HUES6 (cell line): ENCODE results near the gene FRMD4A.

Source experiments
- H3K27ac ChIP-seq: 2 replicates; pipeline ENCODE4 v1.7.0; 2013; ENCODE audit warnings: low read depth, mild to moderate bottlenecking, low read length, inconsistent platforms
- H3K27me3 ChIP-seq: 2 replicates; pipeline ENCODE4 v1.6.1; 2013; ENCODE audit warnings: low read length; ENCODE audit not compliant: control insufficient read depth, insufficient read depth
- H3K36me3 ChIP-seq: 2 replicates; pipeline ENCODE4 v1.6.1; 2013; ENCODE audit warnings: low read length; ENCODE audit not compliant: control insufficient read depth, insufficient read depth
- H3K4me1 ChIP-seq: 2 replicates; pipeline ENCODE4 v1.6.1; 2013; ENCODE audit warnings: low read length; ENCODE audit not compliant: control insufficient read depth, insufficient read depth
- H3K4me3 ChIP-seq: 2 replicates; pipeline ENCODE4 v1.5.1; 2013; ENCODE audit warnings: low read depth, low read length
- H3K9ac ChIP-seq: one replicate; pipeline ENCODE4 v1.6.1; 2013; ENCODE audit warnings: mild to moderate bottlenecking, low read length
- H3K9me3 ChIP-seq: 2 replicates; pipeline ENCODE4 v1.6.1; 2013; ENCODE audit warnings: low read depth, low read length; ENCODE audit not compliant: control insufficient read depth, insufficient read depth

FRMD4A gene

GRCh38 chr10:13704964-13705363 lies 625.8 kb downstream of the FRMD4A start:
- H3K9ac ChIP-seq, result no peak overlapping the region
- H3K27ac ChIP-seq, result no peak overlapping the region
- H3K4me3 ChIP-seq, result no peak overlapping the region
- peaks cover 41% of the 10 kb centered on the region for H3K4me1 ChIP-seq
- peaks cover 11% of the 10 kb centered on the region for H3K36me3 ChIP-seq
- no peaks in the 10 kb centered on the region for H3K27me3 ChIP-seq
- no peaks in the 10 kb centered on the region for H3K9me3 ChIP-seq

GRCh38 chr10:13703997-13704536 lies 626.7 kb downstream of the FRMD4A start:
- no peak overlapping the region for H3K27ac ChIP-seq
- no peaks in the 10 kb centered on the region for H3K9me3 ChIP-seq
- H3K36me3 ChIP-seq, result peaks cover 18% of the 10 kb centered on the region
- no peaks in the 10 kb centered on the region; the same call in 1 of the 2 replicates for H3K27me3 ChIP-seq
- peaks cover 39% of the 10 kb centered on the region for H3K4me1 ChIP-seq
- no peak overlapping the region for H3K9ac ChIP-seq
- H3K4me3 ChIP-seq, result no peak overlapping the region

GRCh38 chr10:13703101-13703818 lies 627.5 kb downstream of the FRMD4A start:
- Histone ChIP-seq H3K4me3 (no peak overlapping the region), H3K9me3 (no peaks in the 10 kb centered on the region)

GRCh38 chr10:13701157-13701919 lies 629.4 kb downstream of the FRMD4A start:
- Histone ChIP-seq H3K36me3 (peaks cover 29% of the 10 kb centered on the region), H3K9me3 (no peaks in the 10 kb centered on the region), H3K27ac (no peak overlapping the region), H3K27me3 (no peaks in the 10 kb centered on the region; the same call in 1 of the 2 replicates), H3K9ac (no peak overlapping the region), H3K4me1 (peaks cover 13% of the 10 kb centered on the region), H3K4me3 (no peak overlapping the region)

More at GRCh38 chr10:13703101-13703818, 627.5 kb downstream of the FRMD4A start:
- Histone ChIP-seq H3K27me3 (no peaks in the 10 kb centered on the region; the same call in 1 of the 2 replicates), H3K27ac (no peak overlapping the region), H3K36me3 (peaks cover 24% of the 10 kb centered on the region), H3K4me1 (peaks cover 31% of the 10 kb centered on the region), H3K9ac (no peak overlapping the region)

- Histone ChIP-seq H3K4me1 (peaks cover 7% of the 10 kb centered on the region; the same call in 1 of the 2 replicates), H3K27me3 (no peaks in the 10 kb centered on the region; the same call in 1 of the 2 replicates), H3K4me3 (no peak overlapping the region), H3K36me3 (peaks cover 36% of the 10 kb centered on the region), H3K27ac (no peak overlapping the region), H3K9ac (no peak overlapping the region), H3K9me3 (no peaks in the 10 kb centered on the region)
Measured at GRCh38 chr10:13700473-13701144, 630.1 kb downstream of the FRMD4A start.

- peaks cover 7% of the 10 kb centered on the region; the same call in 1 of the 2 replicates for H3K4me1 ChIP-seq
- peaks cover 41% of the 10 kb centered on the region for H3K36me3 ChIP-seq
- no peak overlapping the region for H3K27ac ChIP-seq
- no peak overlapping the region for H3K4me3 ChIP-seq
- H3K9me3 ChIP-seq, result no peaks in the 10 kb centered on the region
- H3K27me3 ChIP-seq, result no peaks in the 10 kb centered on the region; the same call in 1 of the 2 replicates
- H3K9ac ChIP-seq, result no peak overlapping the region
Measured at GRCh38 chr10:13699216-13699615, 631.5 kb downstream of the FRMD4A start.

DNA sequence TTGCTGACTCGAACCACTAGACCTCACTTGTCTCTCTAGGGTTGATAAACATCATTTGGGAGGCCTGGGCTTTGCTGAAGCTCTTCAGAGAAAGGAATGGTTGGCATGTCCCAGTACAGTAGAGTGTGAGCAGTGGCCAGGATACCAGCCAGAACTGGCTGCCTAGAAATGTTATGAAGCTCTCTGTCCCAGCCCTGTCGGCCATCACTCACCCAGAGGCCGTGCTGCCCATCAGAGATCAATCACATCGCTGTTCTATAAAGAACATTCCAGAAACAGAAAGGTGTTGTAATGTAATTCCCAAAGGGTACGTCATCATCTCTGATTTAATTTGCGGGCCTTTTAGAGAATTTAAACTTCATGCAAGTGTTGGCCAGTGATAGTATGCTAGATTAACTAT lies 632.5 kb downstream of the FRMD4A start:
- H3K27me3 ChIP-seq, result no peaks in the 10 kb centered on the region; the same call in 1 of the 2 replicates
- H3K4me3 ChIP-seq, result no peak overlapping the region
- peaks cover 50% of the 10 kb centered on the region for H3K36me3 ChIP-seq
- H3K9ac ChIP-seq, result no peak overlapping the region
- no peaks in the 10 kb centered on the region for H3K9me3 ChIP-seq
- peaks cover 4% of the 10 kb centered on the region; the same call in 1 of the 2 replicates for H3K4me1 ChIP-seq
- H3K27ac ChIP-seq, result no peak overlapping the region

DNA sequence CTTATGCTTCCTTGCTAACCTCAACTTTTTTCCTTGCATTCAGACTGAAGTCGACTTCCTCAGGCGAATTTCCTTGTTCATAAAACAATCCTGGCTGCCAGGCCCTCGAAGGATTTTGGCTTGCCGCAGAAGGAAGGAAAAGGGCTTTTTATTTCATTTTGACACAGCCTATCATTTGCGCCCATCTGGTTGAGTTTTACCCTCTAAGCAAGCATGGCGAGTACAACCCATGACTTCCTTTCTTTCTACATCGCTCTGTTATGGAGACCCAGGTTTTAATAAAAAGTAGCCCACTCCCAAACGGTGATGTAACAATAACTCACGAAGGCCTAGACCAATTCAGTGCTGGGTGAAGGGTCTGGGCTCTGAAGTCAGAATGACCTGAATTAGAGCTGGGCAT lies 634.7 kb downstream of the FRMD4A start:
- Histone ChIP-seq H3K4me1 (peaks cover 7% of the 10 kb centered on the region; the same call in 1 of the 2 replicates), H3K27me3 (no peaks in the 10 kb centered on the region; the same call in 1 of the 2 replicates), H3K9ac (no peak overlapping the region), H3K4me3 (no peak overlapping the region), H3K9me3 (no peaks in the 10 kb centered on the region), H3K36me3 (peaks cover 55% of the 10 kb centered on the region), H3K27ac (no peak overlapping the region)

DNA sequence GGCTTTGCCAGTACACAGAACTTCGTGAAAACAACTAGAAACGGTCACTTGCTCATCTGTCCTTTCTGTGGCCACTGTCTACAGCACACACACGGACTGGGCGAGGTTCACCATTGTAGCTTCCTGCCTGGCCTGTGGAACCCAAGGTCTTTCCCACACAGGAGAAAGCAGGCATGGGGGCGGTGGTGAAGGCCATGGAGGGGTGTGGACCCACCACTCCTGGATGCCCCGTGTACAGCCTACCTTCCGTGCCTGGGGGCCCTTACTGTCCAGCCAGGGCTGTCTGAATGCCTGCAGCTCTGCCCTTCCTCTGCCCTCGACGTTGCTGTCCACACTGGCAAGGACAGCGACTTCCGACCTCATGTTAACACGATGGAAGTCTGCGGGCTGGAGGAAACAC lies 635.1 kb downstream of the FRMD4A start:
- Histone ChIP-seq H3K27me3 (no peaks in the 10 kb centered on the region; the same call in 1 of the 2 replicates), H3K9ac (no peak overlapping the region), H3K9me3 (no peaks in the 10 kb centered on the region), H3K4me1 (peaks cover 8% of the 10 kb centered on the region), H3K4me3 (no peak overlapping the region), H3K27ac (no peak overlapping the region), H3K36me3 (peaks cover 55% of the 10 kb centered on the region)

GRCh38 chr10:13693783-13694700 lies 636.7 kb downstream of the FRMD4A start:
- Histone ChIP-seq H3K36me3 (peaks cover 41% of the 10 kb centered on the region), H3K9me3 (no peaks in the 10 kb centered on the region)

More at GRCh38 chr10:13693783-13694700, 636.7 kb downstream of the FRMD4A start:
- no peaks in the 10 kb centered on the region for H3K27me3 ChIP-seq
- H3K4me1 ChIP-seq, result peaks cover 13% of the 10 kb centered on the region
- no peak overlapping the region for H3K27ac ChIP-seq
- no peak overlapping the region for H3K9ac ChIP-seq
- no peak overlapping the region for H3K4me3 ChIP-seq
